GM19395 (cell line): ENCODE data around the gene ZBTB9.

Experiments
- ATAC-seq: cut with Tn5 transposase; IDR thresholded peaks from one replicate; pipeline ENCODE4 v1.9.1; 2021; ENCODE audit warnings: mild to moderate bottlenecking, moderate library complexity; ENCODE audit not compliant: unreplicated experiment

Gene ZBTB9

DNA sequence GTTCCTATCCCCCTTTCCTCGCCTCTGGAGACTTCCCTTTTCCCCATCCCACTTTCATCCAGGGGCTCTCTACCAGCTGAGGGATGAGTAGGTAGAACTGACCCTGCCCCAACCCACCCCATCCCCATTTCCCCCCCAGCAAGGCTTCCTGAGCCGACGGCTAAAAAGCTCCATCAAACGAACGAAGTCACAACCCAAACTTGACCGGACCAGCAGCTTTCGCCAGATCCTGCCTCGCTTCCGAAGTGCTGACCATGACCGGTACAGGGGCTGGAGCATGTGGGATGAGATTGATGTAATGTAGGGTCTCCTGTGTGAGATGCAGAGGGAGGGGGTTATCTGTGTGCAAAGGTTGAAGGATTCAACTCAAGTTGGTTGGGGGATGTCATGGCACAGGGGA is 21.8 kb upstream of the ZBTB9 start:
- ATAC-seq = no peak

GRCh38 chr6:33433001-33433543 is 21.3 kb upstream of the ZBTB9 start:
- ATAC-seq = no peak

GRCh38 chr6:33433544-33434191 is 20.7 kb upstream of the ZBTB9 start:
- ATAC-seq = no peak

DNA sequence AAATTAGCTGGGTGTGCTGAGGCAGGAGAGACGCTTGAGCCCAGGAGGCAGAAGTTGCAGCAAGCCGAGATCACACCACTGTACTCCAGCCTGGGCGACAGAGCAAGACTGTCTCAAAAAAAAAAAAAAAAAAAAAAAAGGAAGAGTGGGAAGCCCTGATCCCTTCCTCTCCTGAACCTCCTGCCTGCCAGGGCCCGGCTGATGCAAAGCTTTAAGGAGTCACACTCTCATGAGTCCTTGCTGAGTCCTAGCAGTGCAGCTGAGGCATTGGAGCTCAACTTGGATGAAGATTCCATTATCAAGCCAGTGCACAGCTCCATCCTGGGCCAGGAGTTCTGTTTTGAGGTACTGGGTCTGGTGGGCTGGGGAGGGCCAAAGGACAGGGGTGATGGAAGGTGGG is 19.4 kb upstream of the ZBTB9 start:
- no peak for ATAC-seq

GRCh38 chr6:33437666-33438065 is 16.7 kb upstream of the ZBTB9 start:
- ATAC-seq = no peak

DNA sequence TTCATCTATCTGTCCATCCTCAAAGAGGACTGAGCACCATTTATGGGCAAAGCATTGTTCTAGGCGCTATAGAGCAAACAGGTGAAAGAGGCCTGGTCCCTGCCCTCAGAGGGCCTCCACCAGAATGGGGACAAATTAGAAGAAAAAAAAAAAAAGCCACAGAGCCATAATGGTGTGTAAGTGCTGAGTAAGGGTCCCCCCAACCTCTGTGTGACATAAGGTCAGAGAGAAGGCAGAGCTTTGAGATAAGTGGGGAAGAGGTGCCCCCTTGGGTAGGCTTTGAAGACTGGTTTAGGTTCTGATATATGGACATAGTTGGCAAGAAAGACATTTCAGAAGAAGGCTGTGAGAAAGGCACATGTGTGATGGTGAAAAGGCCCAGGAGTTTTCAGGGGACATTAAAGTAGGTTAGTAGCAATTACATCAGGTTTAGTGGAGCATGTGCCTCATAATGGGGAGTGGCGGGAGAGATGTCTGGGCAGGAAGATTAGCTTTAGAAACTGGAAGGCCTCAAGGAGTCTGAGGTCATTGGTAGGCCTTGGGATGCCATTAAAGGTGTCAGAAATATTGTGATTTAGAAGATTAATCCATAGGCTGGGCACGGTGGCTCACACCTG is 15.3 kb upstream of the ZBTB9 start:
- no peak for ATAC-seq

- no peak for ATAC-seq
Measured at GRCh38 chr6:33439956-33440648, 14.3 kb upstream of the ZBTB9 start.

DNA sequence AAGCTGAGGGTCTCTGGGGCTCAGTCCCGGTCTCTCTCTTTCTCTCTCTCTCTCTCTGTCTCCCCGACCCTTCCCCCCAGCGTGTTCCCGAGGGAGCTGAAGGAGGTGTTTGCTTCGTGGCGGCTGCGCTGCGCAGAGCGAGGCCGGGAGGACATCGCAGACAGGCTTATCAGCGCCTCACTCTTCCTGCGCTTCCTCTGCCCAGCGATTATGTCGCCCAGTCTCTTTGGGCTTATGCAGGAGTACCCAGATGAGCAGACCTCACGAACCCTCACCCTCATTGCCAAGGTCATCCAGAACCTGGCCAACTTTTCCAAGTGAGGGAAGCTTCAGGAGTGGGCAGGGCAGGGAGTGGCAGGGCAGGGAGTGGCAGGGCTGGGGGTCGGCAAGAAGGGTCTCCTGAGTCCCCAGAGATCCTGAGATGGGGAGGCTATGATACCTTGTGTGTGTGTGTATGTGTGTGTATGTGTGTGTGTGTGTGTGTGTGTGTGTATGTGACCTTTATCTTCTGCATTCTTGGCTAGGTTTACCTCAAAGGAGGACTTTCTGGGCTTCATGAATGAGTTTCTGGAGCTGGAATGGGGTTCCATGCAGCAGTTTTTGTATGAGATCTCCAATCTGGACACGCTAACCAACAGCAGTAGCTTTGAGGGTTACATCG is 13.6 kb upstream of the ZBTB9 start:
- ATAC-seq = no peak

GRCh38 chr6:33441457-33441856 is 12.9 kb upstream of the ZBTB9 start:
- no peak for ATAC-seq

DNA sequence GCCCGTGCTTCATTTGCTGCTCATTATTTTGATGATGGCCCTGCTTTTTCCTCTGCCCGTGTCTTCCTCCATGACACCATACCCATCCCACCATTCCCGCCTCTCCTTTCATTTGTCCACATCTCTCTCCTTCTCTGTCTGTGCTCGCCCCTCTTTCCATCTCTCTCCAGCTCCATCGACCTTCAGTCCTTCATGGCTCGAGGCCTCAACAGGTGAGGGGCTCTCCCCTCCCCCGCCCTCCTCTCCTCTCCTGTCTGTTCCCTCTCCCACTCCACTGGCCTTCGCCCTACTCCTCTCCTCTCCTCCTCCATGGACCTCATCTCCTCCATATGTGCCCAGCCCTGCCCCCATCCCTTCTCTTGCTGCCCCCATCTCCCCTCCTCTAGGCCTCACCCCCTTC is 12.1 kb upstream of the ZBTB9 start:
- no peak for ATAC-seq

GRCh38 chr6:33443025-33443424 is 11.4 kb upstream of the ZBTB9 start:
- ATAC-seq = no peak

- no peak for ATAC-seq
Measured at GRCh38 chr6:33443619-33444504, 10.5 kb upstream of the ZBTB9 start.

DNA sequence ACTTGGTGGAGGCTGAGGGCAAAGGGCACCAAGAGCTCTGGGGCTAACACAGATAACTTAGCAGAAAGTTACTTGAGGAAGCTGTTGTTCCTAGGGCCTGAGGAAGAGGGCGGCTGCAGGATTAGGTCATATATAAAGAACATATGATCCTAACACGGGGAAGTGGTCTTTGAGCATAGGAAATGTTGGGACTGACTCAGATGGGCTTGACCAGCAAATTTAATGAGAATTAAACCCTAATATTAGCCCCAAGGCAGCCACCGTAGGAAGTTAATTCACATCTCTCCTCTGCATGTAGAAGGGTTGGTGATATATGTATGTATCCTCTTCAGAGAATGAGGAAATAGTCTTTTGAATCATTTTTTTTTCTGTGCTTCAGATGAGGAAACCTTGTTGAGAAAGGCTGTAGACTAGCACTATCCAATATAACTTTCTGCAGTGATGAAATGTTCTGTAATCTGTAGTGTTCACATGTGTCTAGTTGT is 9.2 kb upstream of the ZBTB9 start:
- ATAC-seq = no peak

- ATAC-seq = no peak
Measured at GRCh38 chr6:33446356-33446755, 8.0 kb upstream of the ZBTB9 start.

GRCh38 chr6:33450434-33450833 is 3.9 kb upstream of the ZBTB9 start:
- no peak for ATAC-seq

DNA sequence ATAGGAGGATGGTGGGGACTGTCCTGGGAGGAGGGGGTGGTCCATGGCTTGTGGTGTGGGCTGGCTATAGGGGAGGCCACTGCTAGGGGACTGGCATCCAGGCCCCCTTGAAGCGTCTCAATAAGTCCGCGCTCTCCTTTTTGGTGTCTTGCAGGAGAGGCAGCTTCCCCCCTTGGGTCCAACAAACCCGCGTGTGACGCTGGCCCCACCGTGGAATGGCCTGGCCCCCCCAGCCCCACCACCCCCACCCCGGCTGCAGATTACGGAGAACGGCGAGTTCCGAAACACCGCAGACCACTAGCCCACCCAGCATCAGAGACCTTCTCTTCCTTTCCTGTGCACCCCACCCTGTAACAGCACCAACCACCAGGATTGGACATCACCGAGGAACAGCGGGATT is 2.8 kb upstream of the ZBTB9 start:
- ATAC-seq = no peak

DNA sequence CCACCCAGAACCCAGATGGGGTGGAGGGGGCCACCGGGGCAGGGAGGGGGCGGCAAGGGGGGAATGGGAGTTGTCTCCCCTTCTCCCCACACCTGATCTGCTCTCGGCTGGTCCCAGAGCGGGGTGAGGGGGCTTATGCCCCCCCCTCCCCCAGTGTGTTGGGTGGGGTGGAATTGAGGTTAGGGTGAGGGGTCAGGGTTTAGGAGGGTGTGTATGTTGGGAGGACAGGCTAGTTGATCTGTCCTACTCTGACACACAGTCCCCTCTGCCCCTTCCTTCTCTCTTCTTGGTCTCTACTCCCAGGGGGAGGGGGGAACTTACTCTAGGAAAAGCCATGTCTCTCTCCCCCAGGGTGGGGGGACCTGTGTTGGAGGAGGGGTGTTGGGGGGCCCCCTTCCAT is 1.9 kb upstream of the ZBTB9 start:
- no peak for ATAC-seq

DNA sequence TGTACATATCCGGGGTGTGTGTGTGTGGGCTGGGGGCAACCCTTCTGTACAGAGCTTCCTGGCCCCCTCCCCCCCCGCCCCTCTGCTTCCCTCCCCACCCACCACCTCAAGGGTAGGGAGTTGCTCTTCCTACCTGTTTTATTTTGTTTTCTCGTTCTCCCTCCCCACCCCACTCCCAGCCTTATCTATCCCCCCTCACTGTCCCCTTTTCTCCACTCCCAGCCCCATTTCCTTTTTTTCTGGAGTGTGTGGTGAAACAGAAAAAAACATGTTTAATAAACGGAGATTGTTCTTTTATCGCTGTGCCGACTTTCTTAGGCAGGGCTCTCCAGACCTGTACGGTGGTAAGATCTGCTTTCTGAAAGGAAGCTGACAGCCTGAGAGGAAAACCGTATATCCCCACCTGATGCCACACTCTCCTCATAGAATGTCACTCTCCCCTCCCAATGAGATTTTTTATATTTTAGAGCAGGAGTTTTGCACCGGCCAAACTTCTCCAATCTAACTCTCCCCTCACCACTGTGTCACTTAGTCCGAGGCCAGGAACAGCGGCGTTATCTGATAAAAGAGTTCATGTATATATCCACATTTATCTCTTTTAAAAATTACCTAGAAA is 875 bp upstream of the ZBTB9 start:
- ATAC-seq = no peak

DNA sequence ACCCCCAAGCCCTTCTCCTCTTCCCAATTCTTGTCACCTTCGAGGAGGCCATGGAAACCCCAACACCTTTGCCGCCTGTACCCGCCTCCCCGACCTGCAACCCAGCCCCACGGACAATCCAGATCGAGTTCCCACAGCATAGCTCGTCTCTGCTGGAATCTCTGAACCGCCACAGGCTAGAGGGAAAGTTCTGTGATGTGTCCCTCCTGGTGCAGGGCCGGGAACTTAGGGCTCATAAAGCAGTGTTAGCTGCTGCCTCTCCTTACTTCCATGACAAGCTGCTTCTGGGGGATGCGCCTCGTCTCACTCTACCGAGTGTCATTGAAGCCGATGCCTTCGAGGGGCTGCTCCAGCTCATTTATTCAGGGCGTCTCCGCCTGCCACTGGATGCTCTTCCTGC is 675 bp downstream of the ZBTB9 start:
- no peak for ATAC-seq

GRCh38 chr6:33456156-33456555 is 1.8 kb downstream of the ZBTB9 start:
- no peak for ATAC-seq
